H1 (cell line): ENCODE results near the gene BCAS3. TPM values are rescaled to one million over a fixed set of nuclear protein-coding genes. Genes with fewer than 3 reads are reported as not detected.

Source experiments
- RXRA ChIP-seq: IDR thresholded peaks from 2 replicates; pipeline ENCODE4 v1.6.1; 2011; ENCODE audit warnings: low read depth, mild to moderate bottlenecking, low read length, moderate library complexity; ENCODE audit not compliant: insufficient read depth
- SAP30 ChIP-seq: fragments of 300-600 bp; sonication (generic); IDR thresholded peaks from 2 replicates; pipeline ENCODE4 v1.7.1; 2012; ENCODE audit warnings: low read length, moderate library complexity, mild to moderate bottlenecking, inconsistent platforms; ENCODE audit not compliant: insufficient read depth, insufficient replicate concordance
- SIX5 ChIP-seq: IDR thresholded peaks from 2 replicates; pipeline ENCODE4 v1.6.1; 2011; ENCODE audit warnings: mild to moderate bottlenecking, low read depth, low read length
- polyA plus RNA-seq, 7 experiments: library from polyadenylated mRNA; depleted of rRNA in 3 of 7; stranded (reverse) in 5 of 7; unstranded in 2 of 7; fragments of >200 nt in 5 of 7; fragments of 200-250 nt in 2 of 7; gene quantifications; 1 replicate in 5 of 7; 2 replicates in 1 of 7; 4 replicates in 1 of 7; pipeline versions ENCODE4 v1.2.1 to v1.2.3, GENCODE V29; 2011 to 2013; ENCODE audit warnings: missing spikeins in 2 of 7, mixed read lengths in 2 of 7
- total RNA-seq: library from RNA; stranded (reverse); fragmentation: NEBNext Ultra II Directional; extraction: Animal tissue kit (Norgen Biotek cat#: 25700); gene quantifications from 2 replicates; pipeline ENCODE4 v1.2.1, GENCODE V29; 2021

The BCAS3 gene
- total and polyA plus RNA-seq, 2 of the 8 experiments (the other 6 are each of a cell fraction or from before 2014, with no cell fraction given): 9.9 to 13.3 TPM

GRCh38 chr17:61126473-61127249 is 449.0 kb downstream of the BCAS3 start (continued):
- TF ChIP-seq SAP30: no peak
- TF ChIP-seq SIX5: no peak
- no peak for TF ChIP-seq RXRA
